Ovary (tissue), 3 donors: ENCODE data around the gene NDE1.

Experiments
- EP300 ChIP-seq: sonication (generic); formaldehyde crosslinking; IDR thresholded peaks from one replicate; pipeline ENCODE4 v1.6.1; 2017; ENCODE audit warnings: antibody characterized with exemption
- POLR2A ChIP-seq: fragments of 450-650 bp; IDR thresholded peaks from one replicate; pipeline ENCODE4 v1.6.1; 2017; ENCODE audit warnings: antibody characterized with exemption, mild to moderate bottlenecking, moderate library complexity
- TF ChIP-seq, protein P1 (sequence below), 3 donors: fragments of 450-650 bp in 2 of 3; fragments of 200-600 bp in 1 of 3; IDR thresholded peaks; one replicate each; pipeline versions ENCODE4 v1.5.1 to v1.8.0; 2016 to 2022; ENCODE audit warnings: antibody characterized with exemption in 3 of 3, mild to moderate bottlenecking in 1 of 3
- donor health status: DM: no; HTN: no; CAD: no.

DNA sequence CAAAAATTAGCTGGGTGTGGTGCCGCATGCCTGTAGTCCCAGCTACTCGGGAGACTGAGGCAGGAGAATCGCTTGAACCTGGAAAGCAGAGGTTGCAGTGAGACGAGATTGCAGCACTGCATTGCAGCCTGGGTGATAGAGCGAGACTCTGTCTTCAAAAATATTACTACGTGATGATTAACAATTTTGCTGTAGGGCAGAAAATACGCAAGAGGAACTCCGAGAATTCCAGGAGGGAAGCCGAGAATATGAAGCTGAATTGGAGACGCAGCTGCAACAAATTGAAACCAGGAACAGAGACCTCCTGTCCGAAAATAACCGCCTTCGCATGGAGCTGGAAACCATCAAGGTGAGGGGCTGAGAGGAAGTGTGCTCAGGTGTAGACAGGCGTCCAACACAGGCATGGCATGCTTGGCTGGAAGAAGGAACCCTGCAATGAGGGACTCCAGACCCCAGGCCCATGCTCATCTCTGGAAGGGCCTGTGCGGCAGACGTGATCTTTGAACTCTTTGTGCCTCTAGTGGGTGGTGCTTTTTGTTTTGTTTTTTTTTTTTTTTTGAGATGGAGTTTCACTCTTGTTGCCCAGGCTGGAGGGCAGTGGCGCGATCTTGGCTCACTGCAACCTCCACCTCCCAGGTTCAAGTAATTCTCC, 17.2 kb downstream of the NDE1 start:
- TF ChIP-seq, protein P1, sequence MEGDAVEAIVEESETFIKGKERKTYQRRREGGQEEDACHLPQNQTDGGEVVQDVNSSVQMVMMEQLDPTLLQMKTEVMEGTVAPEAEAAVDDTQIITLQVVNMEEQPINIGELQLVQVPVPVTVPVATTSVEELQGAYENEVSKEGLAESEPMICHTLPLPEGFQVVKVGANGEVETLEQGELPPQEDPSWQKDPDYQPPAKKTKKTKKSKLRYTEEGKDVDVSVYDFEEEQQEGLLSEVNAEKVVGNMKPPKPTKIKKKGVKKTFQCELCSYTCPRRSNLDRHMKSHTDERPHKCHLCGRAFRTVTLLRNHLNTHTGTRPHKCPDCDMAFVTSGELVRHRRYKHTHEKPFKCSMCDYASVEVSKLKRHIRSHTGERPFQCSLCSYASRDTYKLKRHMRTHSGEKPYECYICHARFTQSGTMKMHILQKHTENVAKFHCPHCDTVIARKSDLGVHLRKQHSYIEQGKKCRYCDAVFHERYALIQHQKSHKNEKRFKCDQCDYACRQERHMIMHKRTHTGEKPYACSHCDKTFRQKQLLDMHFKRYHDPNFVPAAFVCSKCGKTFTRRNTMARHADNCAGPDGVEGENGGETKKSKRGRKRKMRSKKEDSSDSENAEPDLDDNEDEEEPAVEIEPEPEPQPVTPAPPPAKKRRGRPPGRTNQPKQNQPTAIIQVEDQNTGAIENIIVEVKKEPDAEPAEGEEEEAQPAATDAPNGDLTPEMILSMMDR (IDR thresholded peaks at IDR 0.05): no peak
- TF ChIP-seq POLR2A (no peak), EP300 (no peak)
